ENCODE data around the gene SLC45A1.

DNA sequence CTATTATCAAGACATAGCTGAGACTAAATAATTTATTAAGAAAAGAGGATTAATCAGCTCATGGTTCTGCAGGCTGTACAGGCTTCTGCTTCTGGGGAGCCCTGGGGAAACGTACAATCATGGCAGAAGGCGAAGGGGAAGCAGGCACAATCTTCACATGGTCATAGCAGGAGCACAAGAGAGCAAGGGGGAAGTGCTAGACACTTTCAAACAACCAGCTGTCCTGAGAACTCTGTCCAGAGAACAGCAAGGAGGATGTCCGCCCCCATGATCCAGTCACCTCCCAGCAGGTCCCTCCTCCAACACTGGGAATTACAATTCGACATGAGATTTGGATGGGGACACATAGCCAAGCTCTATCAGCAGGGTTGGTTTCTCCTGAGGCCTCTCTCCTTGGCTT is 10.3 kb upstream of the SLC45A1 start:
- TF ChIP-seq TAF1 (IDR thresholded peaks at IDR 0.05; ENCODE audit: borderline replicate concordance, insufficient read depth, low read length), result no peak
- TF ChIP-seq FOXP2 (optimal IDR thresholded peaks at IDR 0.05; ENCODE audit: borderline replicate concordance, extremely low read depth, extremely low read length, insufficient read depth), result no peak
- TF ChIP-seq POLR2AphosphoS5 (IDR thresholded peaks at IDR 0.05; ENCODE audit: low read depth, low read length), result no peak
- TF ChIP-seq REST (IDR thresholded peaks at IDR 0.05; ENCODE audit: insufficient read depth in 1 of 2, low read depth in 2 of 2, low read length in 2 of 2), result no peak

All from PFSK-1 (cell line).